Spleen (tissue), 11 donors: ENCODE measurements around the gene ATXN10. TPM values are rescaled to one million over a fixed set of nuclear protein-coding genes. Genes with fewer than 3 reads are reported as not detected.
A peak's percentile ranks its signal among the peaks of the same experiment; 100 is the strongest.

Source experiments
- DNase-seq: peaks from one replicate; pipeline ENCODE4 v3.0.0-alpha.2; 2020
- H3K27ac ChIP-seq, 8 donors: fragments of 200-600 bp; sonication (generic) in 7 of 8; 1 replicate in 4 of 8; 2 replicates in 4 of 8; pipeline versions ENCODE4 v1.5.0 to v1.8.0; 2016 to 2021; ENCODE audit warnings: inconsistent platforms in 4 of 8, mild to moderate bottlenecking in 4 of 8, moderate library complexity in 1 of 8
- H3K27me3 ChIP-seq, 7 donors: fragments of 200-600 bp; sonication (generic) in 6 of 7; replicated peaks in 1 of 7; 1 replicate in 4 of 7; 2 replicates in 3 of 7; pipeline versions ENCODE4 v1.5.0 to v1.8.0; 2016 to 2021; ENCODE audit warnings: inconsistent platforms in 3 of 7, mild to moderate bottlenecking in 1 of 7
- H3K36me3 ChIP-seq, 6 donors: fragments of 200-600 bp; sonication (generic) in 5 of 6; 1 replicate in 4 of 6; 2 replicates in 2 of 6; pipeline versions ENCODE4 v1.5.0 to v1.8.0; 2016 to 2021; ENCODE audit warnings: inconsistent platforms in 2 of 6
- H3K4me1 ChIP-seq, 6 donors: fragments of 200-600 bp; sonication (generic) in 5 of 6; 1 replicate in 3 of 6; 2 replicates in 3 of 6; pipeline versions ENCODE4 v1.5.0 to v1.8.0; 2016 to 2021; ENCODE audit warnings: inconsistent platforms in 3 of 6
- H3K4me3 ChIP-seq, 8 donors: fragments of 200-600 bp; sonication (generic) in 7 of 8; 1 replicate in 4 of 8; 2 replicates in 4 of 8; pipeline versions ENCODE4 v1.5.0 to v1.8.0; 2016 to 2021; ENCODE audit warnings: inconsistent platforms in 4 of 8, mild to moderate bottlenecking in 4 of 8, moderate library complexity in 2 of 8
- H3K9me3 ChIP-seq, 8 donors: fragments of 200-600 bp; sonication (generic) in 7 of 8; 1 replicate in 4 of 8; 2 replicates in 4 of 8; pipeline versions ENCODE4 v1.5.0 to v1.8.0; 2016 to 2021; ENCODE audit warnings: inconsistent platforms in 4 of 8
- CTCF ChIP-seq, 11 experiments: fragments of 200-600 bp in 7 of 11; fragments of 450-650 bp in 4 of 11; sonication (generic) in 4 of 11; IDR thresholded peaks in 8 of 11; conservative IDR thresholded peaks in 3 of 11; 1 replicate in 7 of 11; 2 replicates in 4 of 11; pipeline versions ENCODE4 v1.4.0 to v1.8.0; 2016 to 2021; ENCODE audit warnings: antibody characterized with exemption in 11 of 11, inconsistent platforms in 4 of 11, mild to moderate bottlenecking in 1 of 11
- POLR2A ChIP-seq, 3 donors: fragments of 450-650 bp; IDR thresholded peaks; one replicate each; pipeline ENCODE4 v1.5.1; 2017; ENCODE audit warnings: antibody characterized with exemption in 3 of 3, mild to moderate bottlenecking in 1 of 3
- POLR2AphosphoS5 ChIP-seq, 3 donors: sonication (generic); formaldehyde crosslinking; IDR thresholded peaks; one replicate each; pipeline ENCODE4 v1.5.1; 2017; ENCODE audit warnings: antibody characterized with exemption in 3 of 3
- WGBS, 5 donors: extraction: QIAGEN DNeasy Blood & Tissue Kit in 3 of 5; methylation state at CpG; one replicate each; pipeline versions ENCODE4 v1.1.5 to v1.1.7; 2013 to 2018; 5-methylcytosine and 5-hydroxymethylcytosine counted together
- intact Hi-C: fragments of 100-400 bp; cut with DNase I; formaldehyde crosslinking; loops from one replicate; pipeline ENCODE4 v1.15.0; 2023; ENCODE audit warnings: low total_unique reads
- polyA plus RNA-seq, 3 donors: library from polyadenylated mRNA; stranded (reverse); fragments of 200-250 nt; gene quantifications; one replicate each; pipeline ENCODE4 v1.2.1, GENCODE V29; 2013
- total RNA-seq, 7 donors: library from RNA; depleted of rRNA in 3 of 7; stranded (reverse); fragments of >200 nt in 3 of 7; fragmentation: NEBNext Ultra II Directional in 4 of 7; extraction: Animal tissue kit (Norgen Biotek cat#: 25700) in 4 of 7; gene quantifications; one replicate each; pipeline versions ENCODE4 v1.1.0 to v1.2.1, GENCODE V29; 2016 to 2021
- donor health status: healthy with polysubstance abuse.
- donor health status: DM: no; HTN: no; CAD: no; lungs with moderate emphysema.
- donor health status: DM: no; HTN: no; CAD: no.
- donor health status: Bipolar disorder and iron deficiency.
- donor health status: healthy.
- donor health status: DM: no; HTN: no; CAD: no.
- donor health status: DM: yes; HTN: yes; CAD: no.

ATXN10 gene
- total and polyA plus RNA-seq, 10 donors, result 46.1 to 119 (median 84.6) TPM

GRCh38 chr22:45828841-45829240 is 157.2 kb downstream of the ATXN10 start:
- no peak overlapping the region for H3K27ac ChIP-seq
- intact Hi-C loops, result no loop called here
- no peaks in the 10 kb centered on the region for H3K27me3 ChIP-seq
- H3K4me1 ChIP-seq, result no peaks in the 10 kb centered on the region
- H3K4me3 ChIP-seq, result no peak overlapping the region
- TF ChIP-seq POLR2AphosphoS5 (IDR thresholded peaks at IDR 0.05), result no peak
- no peak for TF ChIP-seq POLR2A (IDR thresholded peaks at IDR 0.05)
- no peak for TF ChIP-seq CTCF (IDR thresholded peaks at IDR 0.05 in 8 of 11, conservative IDR thresholded peaks at IDR 0.05 in 3 of 11)
- peaks cover 0 to 36% (median 1%) of the 10 kb centered on the region in 6 donors for H3K36me3 ChIP-seq
- WGBS, 5 donors, result 92 to 100% (median 99%) methylated on average over 1 of the region's 1 CpG
- no peak for DNase-seq
- no peaks in the 10 kb centered on the region for H3K9me3 ChIP-seq

- H3K27me3 ChIP-seq, result no peaks in the 10 kb centered on the region
- peaks cover 0 to 37% (median 3%) of the 10 kb centered on the region in 6 donors for H3K36me3 ChIP-seq
- DNase-seq, result no peak
- no peak for TF ChIP-seq POLR2A (IDR thresholded peaks at IDR 0.05)
- no peak for TF ChIP-seq CTCF (IDR thresholded peaks at IDR 0.05 in 8 of 11, conservative IDR thresholded peaks at IDR 0.05 in 3 of 11)
- no peak for TF ChIP-seq POLR2AphosphoS5 (IDR thresholded peaks at IDR 0.05)
- no peaks in the 10 kb centered on the region for H3K4me1 ChIP-seq
- no peaks in the 10 kb centered on the region for H3K9me3 ChIP-seq
- H3K27ac ChIP-seq, result no peak overlapping the region
- H3K4me3 ChIP-seq, result no peak overlapping the region
- 72 to 79% (median 77%) methylated on average over 3 of the region's 3 CpGs for WGBS, 5 donors
- intact Hi-C loops, result no loop called here
These were observed 159.1 kb downstream of the ATXN10 start for GRCh38 chr22:45830531-45831245.

- Histone ChIP-seq H3K4me1 (no peaks in the 10 kb centered on the region), H3K27me3 (no peaks in the 10 kb centered on the region), H3K4me3 (no peak overlapping the region), H3K9me3 (no peaks in the 10 kb centered on the region), H3K27ac (no peak overlapping the region), H3K36me3 (peaks cover 0 to 31% (median 3%) of the 10 kb centered on the region in 6 donors)
- intact Hi-C loops, result no loop called here
- WGBS, 5 donors, result 76 to 89% (median 77%) methylated on average over 2 of the region's 2 CpGs
- no peak for DNase-seq
- TF ChIP-seq CTCF (IDR thresholded peaks at IDR 0.05 in 8 of 11, conservative IDR thresholded peaks at IDR 0.05 in 3 of 11), result peak in 2 of 11 experiments; percentile 13 to 21
- no peak for TF ChIP-seq POLR2AphosphoS5 (IDR thresholded peaks at IDR 0.05)
- TF ChIP-seq POLR2A (IDR thresholded peaks at IDR 0.05), result no peak
These were observed 159.8 kb downstream of the ATXN10 start for GRCh38 chr22:45831394-45831793.

GRCh38 chr22:45832180-45832579 is 160.5 kb downstream of the ATXN10 start:
- no peaks in the 10 kb centered on the region for H3K4me1 ChIP-seq
- H3K27me3 ChIP-seq, result no peaks in the 10 kb centered on the region
- intact Hi-C loops, result no loop called here
- TF ChIP-seq CTCF (IDR thresholded peaks at IDR 0.05 in 8 of 11, conservative IDR thresholded peaks at IDR 0.05 in 3 of 11) (no peak), POLR2A (IDR thresholded peaks at IDR 0.05) (no peak), POLR2AphosphoS5 (IDR thresholded peaks at IDR 0.05) (no peak)
- no peak overlapping the region for H3K27ac ChIP-seq
- peaks cover 0 to 32% (median 3%) of the 10 kb centered on the region in 6 donors for H3K36me3 ChIP-seq
- no peaks in the 10 kb centered on the region for H3K9me3 ChIP-seq
- no peak for DNase-seq
- H3K4me3 ChIP-seq, result no peak overlapping the region
- 90 to 99% (median 92%) methylated on average over 2 of the region's 2 CpGs for WGBS, 5 donors
